ENCODE data around the gene BICD2.

BICD2 gene

DNA sequence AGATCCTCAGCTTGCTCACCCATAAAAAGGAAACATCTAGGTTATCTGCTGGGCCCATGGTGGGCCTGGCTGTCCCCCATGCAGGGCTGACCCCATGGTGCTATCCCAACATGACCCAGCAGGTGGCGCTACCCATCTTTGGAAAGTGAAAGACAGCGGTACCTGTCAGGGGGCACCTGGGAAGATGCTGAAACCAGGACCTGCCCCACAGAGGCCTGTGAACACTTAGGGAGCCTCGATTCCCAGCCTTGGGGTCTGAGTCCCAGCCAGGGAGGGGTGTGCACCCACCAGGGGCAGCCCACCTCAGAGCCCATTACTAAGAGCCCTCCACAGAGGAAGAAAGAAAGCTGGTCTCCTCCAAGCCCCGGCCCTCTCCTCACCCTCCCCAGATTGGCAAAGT is 48.1 kb downstream of the BICD2 start:
- Mint-ChIP-seq H3K27ac (peak overlapping the region in 1 of 2 donors; percentile 41), H3K4me1 (ENCODE audit: low read depth in 2 of 2) (peaks cover 20 to 22% of the 10 kb centered on the region in 2 donors), H3K27me3 (no peaks in the 10 kb centered on the region), H3K9me3 (no peaks in the 10 kb centered on the region), H3K36me3 (ENCODE audit: insufficient read depth) (peaks cover 47% of the 10 kb centered on the region), H3K4me3 (no peak overlapping the region)
- DNase-seq: peak; percentile 81 to 88 (median 87)
- ATAC-seq (replicated peaks): peak; percentile 83

DNA sequence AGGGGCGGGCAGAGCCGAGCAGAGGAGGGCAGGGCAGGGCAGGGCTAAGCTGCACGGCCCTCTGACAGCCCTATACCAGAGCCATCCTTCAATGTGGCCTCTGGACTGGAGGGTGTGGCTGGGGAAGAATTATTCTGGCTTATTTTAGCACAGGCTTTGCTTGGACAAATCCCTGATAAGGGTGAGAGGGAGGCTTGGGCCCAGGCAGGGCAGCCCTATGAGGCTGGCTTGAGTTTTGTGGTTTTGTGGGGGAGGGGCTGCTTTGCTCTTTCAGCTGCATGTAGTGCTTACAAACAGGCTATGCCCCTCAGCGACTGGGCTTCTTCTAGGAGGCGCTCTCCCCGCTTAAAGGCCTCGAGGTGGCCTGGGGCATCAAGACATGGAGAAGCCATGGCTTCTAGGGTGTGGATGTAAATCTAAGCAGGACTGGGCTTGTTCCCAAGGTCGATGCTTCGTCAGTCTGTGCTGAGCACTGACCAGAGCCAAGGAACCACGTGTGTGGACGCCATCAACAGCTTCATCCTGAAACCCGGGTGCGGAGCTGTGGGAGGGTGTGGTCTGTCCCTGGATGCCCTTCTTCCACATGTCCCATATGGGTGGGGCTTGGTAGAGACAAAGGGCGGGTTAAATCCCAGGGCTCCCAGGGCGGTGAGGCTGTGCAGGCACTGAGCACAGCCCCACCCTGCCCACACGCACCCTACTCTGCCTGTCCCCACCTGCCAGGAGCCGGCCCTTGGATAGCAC is 49.0 kb downstream of the BICD2 start:
- Mint-ChIP-seq H3K4me3 (no peak overlapping the region), H3K9me3 (no peaks in the 10 kb centered on the region), H3K27me3 (no peaks in the 10 kb centered on the region), H3K36me3 (ENCODE audit: insufficient read depth) (peaks cover 38% of the 10 kb centered on the region), H3K4me1 (ENCODE audit: low read depth in 2 of 2) (peaks cover 26 to 27% of the 10 kb centered on the region in 2 donors), H3K27ac (no peak overlapping the region)
- ATAC-seq (replicated peaks) (no peak), DNase-seq (no peak)

DNA sequence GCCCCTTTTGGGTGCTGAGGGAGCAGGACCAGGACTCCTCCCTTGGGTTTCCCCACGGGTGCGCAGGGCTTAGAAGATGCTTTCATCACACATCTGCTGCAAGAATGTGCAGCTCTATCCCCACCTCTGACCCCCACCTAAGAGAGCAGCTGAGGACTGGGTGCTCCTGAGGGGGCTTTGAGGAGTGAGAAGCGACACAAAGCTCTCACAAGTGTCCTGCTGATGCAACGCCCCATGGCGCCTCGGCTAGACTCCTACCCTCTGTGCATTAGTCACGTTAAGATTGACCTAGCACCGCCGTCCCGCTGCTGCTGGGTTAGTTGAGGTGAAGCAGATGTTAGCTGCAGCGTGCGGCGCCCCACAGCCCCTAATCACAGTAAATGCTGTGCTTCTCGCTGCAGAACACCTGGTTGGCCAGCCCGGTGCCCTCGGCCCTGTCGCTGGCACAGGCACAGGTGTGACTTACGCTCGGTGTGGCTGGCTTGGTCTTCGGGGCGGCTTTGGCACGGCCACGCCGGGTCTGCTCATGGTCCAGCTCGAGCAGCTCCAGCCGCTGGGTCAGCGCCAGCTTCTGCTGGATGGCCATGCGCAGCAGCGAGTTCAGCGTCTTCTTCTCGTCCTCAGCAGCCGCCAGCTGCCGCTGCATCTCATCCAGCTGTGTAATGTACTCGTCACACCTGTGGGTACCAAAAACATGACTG is 49.7 kb downstream of the BICD2 start:
- DNase-seq: no peak
- ATAC-seq (replicated peaks): no peak
- no peak overlapping the region for H3K4me3 Mint-ChIP-seq
- peaks cover 33% of the 10 kb centered on the region for H3K36me3 Mint-ChIP-seq (ENCODE audit: insufficient read depth)
- H3K9me3 Mint-ChIP-seq: no peaks in the 10 kb centered on the region
- H3K27ac Mint-ChIP-seq: no peak overlapping the region
- H3K27me3 Mint-ChIP-seq: no peaks in the 10 kb centered on the region
- H3K4me1 Mint-ChIP-seq (ENCODE audit: low read depth in 2 of 2): peaks cover 24 to 26% of the 10 kb centered on the region in 2 donors

DNA sequence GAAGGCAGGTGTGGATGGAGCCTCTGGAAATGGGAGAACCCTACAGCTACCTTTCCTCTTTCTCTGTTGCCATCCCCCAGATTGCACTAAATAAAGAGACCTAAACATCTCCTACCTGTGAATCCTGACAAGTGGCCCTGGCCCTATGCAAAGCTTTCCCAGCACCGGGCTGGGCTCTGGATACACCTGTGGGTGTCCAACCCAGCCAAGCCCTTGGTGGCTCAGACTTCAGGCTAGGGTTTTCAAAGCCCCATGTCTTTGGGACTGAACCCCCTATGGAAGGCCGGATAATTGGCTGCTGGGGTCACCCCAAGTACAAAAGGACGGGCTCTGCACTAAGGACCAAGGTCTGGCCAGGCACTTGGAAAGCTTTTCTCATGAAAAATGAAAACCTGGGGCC is 50.6 kb downstream of the BICD2 start:
- no peak for ATAC-seq (replicated peaks)
- Mint-ChIP-seq H3K27ac (no peak overlapping the region), H3K4me1 (ENCODE audit: low read depth in 2 of 2) (peaks cover 24 to 26% of the 10 kb centered on the region in 2 donors), H3K4me3 (no peak overlapping the region), H3K27me3 (no peaks in the 10 kb centered on the region), H3K36me3 (ENCODE audit: insufficient read depth) (peaks cover 26% of the 10 kb centered on the region), H3K9me3 (no peaks in the 10 kb centered on the region)
- DNase-seq: no peak

DNA sequence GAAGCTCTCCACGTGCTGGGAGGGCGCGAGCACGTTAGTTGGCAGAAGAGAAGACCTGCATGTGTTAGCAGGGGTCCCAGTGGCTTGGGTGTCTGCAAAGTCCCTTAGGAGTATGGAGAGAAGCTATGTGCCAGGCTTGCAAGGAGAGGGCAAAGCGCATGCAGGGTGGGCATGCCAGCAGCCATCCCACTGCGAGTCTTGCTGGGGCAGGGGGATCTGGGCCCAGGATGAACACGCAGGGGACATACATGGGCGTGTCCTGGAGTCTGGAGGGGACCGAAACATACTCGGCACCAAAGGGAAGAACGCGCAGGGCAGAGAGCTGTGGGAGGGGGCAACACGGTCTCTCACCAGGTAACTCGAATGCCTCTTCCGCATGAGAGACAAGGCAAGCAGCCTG is 51.1 kb downstream of the BICD2 start:
- Mint-ChIP-seq H3K4me1 (ENCODE audit: low read depth in 2 of 2) (peaks cover 24 to 26% of the 10 kb centered on the region in 2 donors), H3K27me3 (no peaks in the 10 kb centered on the region), H3K27ac (no peak overlapping the region), H3K9me3 (no peaks in the 10 kb centered on the region), H3K36me3 (ENCODE audit: insufficient read depth) (peaks cover 25% of the 10 kb centered on the region), H3K4me3 (no peak overlapping the region)
- no peak for DNase-seq
- no peak for ATAC-seq (replicated peaks)

DNA sequence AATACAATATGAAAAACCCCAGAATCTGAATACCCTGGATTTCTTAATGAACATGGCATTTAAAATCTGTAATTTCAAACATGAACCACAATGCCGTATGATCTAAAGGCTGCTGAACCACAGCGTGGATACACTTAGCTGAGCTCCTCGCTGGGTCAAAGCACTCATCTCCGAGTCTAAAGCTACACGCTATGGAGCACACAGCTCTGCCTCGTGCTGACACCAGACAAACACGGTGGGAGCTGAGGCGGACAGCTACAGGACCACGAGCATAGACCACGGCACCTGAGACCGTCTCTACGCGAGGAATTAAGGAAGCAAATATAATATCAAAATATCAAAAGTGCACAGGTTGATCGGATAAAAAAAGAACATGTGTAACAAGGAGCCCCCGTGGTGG is 51.9 kb downstream of the BICD2 start:
- Mint-ChIP-seq H3K27ac (peak overlapping the region; percentile 82 to 91), H3K36me3 (ENCODE audit: insufficient read depth) (peaks cover 24% of the 10 kb centered on the region), H3K4me3 (peak overlapping the region; percentile 68 to 70), H3K9me3 (no peaks in the 10 kb centered on the region), H3K27me3 (no peaks in the 10 kb centered on the region), H3K4me1 (ENCODE audit: low read depth in 2 of 2) (peaks cover 24 to 26% of the 10 kb centered on the region in 2 donors)
- ATAC-seq (replicated peaks): no peak
- DNase-seq: no peak

DNA sequence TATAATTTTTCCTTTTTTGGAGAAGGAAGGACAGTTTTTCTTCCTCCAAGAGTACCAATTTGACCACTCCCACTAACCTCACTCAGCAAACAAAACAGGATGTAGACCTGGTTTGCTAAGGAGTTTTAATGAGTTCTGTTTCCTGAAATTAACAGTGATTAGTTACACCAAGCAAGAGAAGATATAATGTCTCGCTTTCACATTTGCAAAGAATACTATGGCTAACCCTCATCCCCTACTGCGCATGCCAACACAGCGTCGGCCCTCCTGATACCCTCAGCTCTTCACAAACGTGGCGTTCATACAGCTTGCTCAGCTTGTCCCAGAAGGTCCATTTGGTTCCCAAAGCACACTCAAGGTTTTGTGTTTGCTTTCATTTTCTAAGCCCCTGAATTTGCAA is 52.8 kb downstream of the BICD2 start:
- DNase-seq (no peak), ATAC-seq (replicated peaks) (peak; percentile 54)
- H3K4me3 Mint-ChIP-seq: peak overlapping the region; percentile 68 to 70
- peak overlapping the region; percentile 82 to 91 for H3K27ac Mint-ChIP-seq
- H3K9me3 Mint-ChIP-seq: no peaks in the 10 kb centered on the region
- H3K27me3 Mint-ChIP-seq: no peaks in the 10 kb centered on the region
- H3K36me3 Mint-ChIP-seq (ENCODE audit: insufficient read depth): peaks cover 19% of the 10 kb centered on the region
- peaks cover 26 to 27% of the 10 kb centered on the region in 2 donors for H3K4me1 Mint-ChIP-seq (ENCODE audit: low read depth in 2 of 2)

DNA sequence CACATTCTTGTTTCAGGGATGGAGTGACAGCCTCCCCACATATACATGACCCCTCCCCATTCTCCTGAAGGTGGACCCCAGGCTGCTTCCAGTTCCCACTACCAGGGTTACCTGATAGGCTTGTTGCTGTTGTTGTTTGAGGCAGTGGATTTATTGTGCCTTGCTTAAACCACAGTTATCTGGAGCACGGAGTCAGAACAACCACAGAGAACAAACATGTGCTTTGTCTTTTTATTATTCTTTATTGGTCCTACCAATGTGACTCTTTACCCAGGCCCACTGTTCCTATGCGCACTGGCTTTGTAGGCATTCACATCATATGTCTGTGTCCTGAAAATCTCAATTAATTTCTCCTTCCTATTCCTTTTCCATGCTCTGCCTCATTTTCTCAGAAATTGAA is 53.5 kb downstream of the BICD2 start:
- Mint-ChIP-seq H3K9me3 (no peaks in the 10 kb centered on the region), H3K27ac (peak overlapping the region; percentile 82 to 91), H3K4me3 (peak overlapping the region in 1 of 2 donors; percentile 70), H3K27me3 (no peaks in the 10 kb centered on the region), H3K36me3 (ENCODE audit: insufficient read depth) (peaks cover 12% of the 10 kb centered on the region), H3K4me1 (ENCODE audit: low read depth in 2 of 2) (peaks cover 22 to 29% of the 10 kb centered on the region in 2 donors)
- DNase-seq (no peak), ATAC-seq (replicated peaks) (no peak)

DNA sequence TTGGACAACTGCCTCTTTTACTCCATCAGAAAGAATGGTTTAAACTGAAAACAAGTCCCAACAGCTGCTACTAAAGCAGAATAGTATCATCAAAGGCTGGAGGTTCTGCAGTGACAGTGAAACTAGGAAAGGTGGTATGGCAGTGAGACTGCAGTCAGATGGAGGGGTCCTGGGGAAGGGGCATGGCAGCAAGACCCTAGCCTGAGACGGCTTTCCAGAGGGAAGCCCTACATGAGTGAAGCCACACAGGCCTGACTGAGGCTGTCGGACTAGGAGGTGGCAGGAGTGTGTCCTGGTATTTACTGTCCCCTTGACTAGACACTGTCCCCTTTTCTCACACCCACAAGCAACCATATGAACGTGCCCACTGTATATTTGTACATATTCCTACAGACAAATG is 54.3 kb downstream of the BICD2 start:
- Mint-ChIP-seq H3K4me1 (ENCODE audit: low read depth in 2 of 2) (peaks cover 22 to 29% of the 10 kb centered on the region in 2 donors), H3K27ac (peak overlapping the region; percentile 82 to 91)
- ATAC-seq (replicated peaks): no peak

DNA sequence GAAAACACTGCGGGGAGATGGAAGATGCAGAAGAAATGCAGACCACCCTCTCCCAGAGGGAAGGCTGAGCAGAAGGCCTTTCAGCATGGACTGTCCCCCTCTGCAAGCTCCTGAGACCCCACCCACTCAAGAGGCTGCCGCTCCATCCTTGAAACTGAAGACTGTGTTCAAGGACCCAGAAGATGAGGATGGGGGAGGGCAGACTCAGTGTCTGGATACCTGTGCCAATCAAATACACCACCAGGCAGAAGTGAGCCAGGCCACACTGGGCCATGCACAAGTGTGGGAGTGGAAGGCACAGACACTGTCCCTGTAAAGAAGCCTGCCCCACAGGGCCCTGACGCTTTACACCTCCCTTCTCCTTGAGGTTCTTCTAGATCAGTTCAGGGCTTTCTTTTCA is 54.7 kb downstream of the BICD2 start:
- H3K4me3 Mint-ChIP-seq: no peak overlapping the region
- DNase-seq: no peak
- no peak for ATAC-seq (replicated peaks)
- H3K27me3 Mint-ChIP-seq: no peaks in the 10 kb centered on the region
- peaks cover 22 to 29% of the 10 kb centered on the region in 2 donors for H3K4me1 Mint-ChIP-seq (ENCODE audit: low read depth in 2 of 2)
- H3K27ac Mint-ChIP-seq: peak overlapping the region; percentile 82 to 91
- H3K36me3 Mint-ChIP-seq (ENCODE audit: insufficient read depth): peaks cover 12% of the 10 kb centered on the region
- no peaks in the 10 kb centered on the region for H3K9me3 Mint-ChIP-seq

More for the DNA sequence above, 54.3 kb downstream of the BICD2 start:
- no peaks in the 10 kb centered on the region for H3K27me3 Mint-ChIP-seq
- H3K4me3 Mint-ChIP-seq: no peak overlapping the region
- H3K9me3 Mint-ChIP-seq: no peaks in the 10 kb centered on the region
- peaks cover 12% of the 10 kb centered on the region for H3K36me3 Mint-ChIP-seq (ENCODE audit: insufficient read depth)
- DNase-seq: no peak

DNA sequence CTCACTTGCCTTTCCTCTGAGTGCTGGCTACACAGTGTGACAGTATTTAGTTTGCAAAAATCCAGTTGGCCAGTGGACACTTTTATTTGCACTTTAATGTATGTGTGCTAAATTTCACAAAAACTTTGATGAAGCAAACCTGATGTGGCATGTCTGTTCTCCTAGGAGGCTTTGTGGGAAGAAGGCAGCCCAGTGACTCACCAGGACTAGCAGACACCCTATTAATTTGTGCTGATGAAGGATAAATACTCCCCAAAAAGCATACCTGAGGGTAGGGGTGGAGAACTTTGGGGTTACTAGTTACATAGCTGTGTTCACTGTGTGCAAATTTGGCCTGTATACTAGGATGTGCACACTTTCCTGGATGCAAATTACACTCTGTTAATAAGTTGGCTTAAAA is 55.4 kb downstream of the BICD2 start:
- Mint-ChIP-seq H3K27me3 (no peaks in the 10 kb centered on the region), H3K27ac (peak overlapping the region in 1 of 2 donors; percentile 82), H3K4me1 (ENCODE audit: low read depth in 2 of 2) (peaks cover 22 to 29% of the 10 kb centered on the region in 2 donors), H3K4me3 (no peak overlapping the region), H3K9me3 (no peaks in the 10 kb centered on the region), H3K36me3 (ENCODE audit: insufficient read depth) (peaks cover 8% of the 10 kb centered on the region)
- DNase-seq (no peak), ATAC-seq (replicated peaks) (no peak)

DNA sequence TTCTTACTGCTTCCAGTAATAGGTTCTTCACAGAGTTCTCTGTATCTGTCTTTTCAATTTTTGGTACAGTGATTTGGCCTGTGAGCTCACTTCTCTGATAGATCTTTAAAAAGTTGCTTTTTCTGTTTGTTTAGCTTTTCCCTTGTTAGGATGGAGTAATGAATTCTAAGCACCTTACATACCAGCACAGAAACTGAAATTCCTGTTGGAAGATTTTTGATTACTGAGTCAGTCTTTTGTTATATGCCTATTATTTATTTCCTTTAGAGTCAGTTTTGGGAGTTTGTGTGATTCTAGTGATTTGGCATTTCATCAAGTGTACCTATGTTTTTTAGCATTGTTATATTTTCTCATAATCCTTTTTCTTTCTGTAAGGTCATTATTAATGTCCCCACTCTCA is 57.1 kb downstream of the BICD2 start:
- no peaks in the 10 kb centered on the region for H3K36me3 Mint-ChIP-seq (ENCODE audit: insufficient read depth)
- H3K27ac Mint-ChIP-seq: peak overlapping the region in 1 of 2 donors; percentile 15
- DNase-seq (no peak), ATAC-seq (replicated peaks) (no peak)
- H3K27me3 Mint-ChIP-seq: no peaks in the 10 kb centered on the region
- no peak overlapping the region for H3K4me3 Mint-ChIP-seq
- peaks cover 13 to 19% of the 10 kb centered on the region in 2 donors for H3K4me1 Mint-ChIP-seq (ENCODE audit: low read depth in 2 of 2)
- no peaks in the 10 kb centered on the region for H3K9me3 Mint-ChIP-seq

DNA sequence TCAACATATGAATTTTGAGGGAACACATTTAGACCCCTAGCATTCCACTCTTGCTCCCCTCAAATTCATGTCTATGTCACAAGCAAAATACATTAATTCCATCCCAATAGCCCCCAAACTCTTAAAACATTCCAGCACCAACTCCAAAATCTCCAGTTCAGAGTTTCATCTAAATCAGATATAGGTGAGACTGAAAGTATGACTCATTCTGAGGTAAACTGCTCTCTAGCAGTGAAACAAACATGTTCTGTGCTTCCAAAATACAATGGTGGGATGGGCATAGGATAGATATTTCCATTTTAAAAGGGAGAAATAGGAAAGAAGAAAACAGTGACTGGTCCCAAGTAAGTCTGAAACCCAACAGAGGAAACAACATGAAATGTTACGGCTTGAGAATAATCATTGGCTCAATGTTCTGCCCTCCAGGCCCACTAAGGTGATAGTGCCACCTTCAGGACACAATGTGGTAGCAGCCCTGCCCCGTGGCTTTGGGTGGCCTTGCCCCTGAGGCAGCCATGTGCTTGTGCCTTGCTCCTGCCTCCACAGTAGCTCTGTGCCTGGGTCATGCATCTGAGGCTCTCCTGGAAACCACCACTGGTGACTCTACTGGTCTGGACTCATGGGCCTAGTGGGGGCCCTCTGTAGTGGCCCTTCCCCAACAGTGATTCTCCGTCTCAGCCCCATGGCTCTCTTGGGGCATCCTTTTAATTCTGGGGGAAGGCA is 58.3 kb downstream of the BICD2 start:
- ATAC-seq (replicated peaks) (peak; percentile 69), DNase-seq (peak in 2 of 3 experiments; percentile 34 to 48)
- Mint-ChIP-seq H3K36me3 (ENCODE audit: insufficient read depth) (no peaks in the 10 kb centered on the region), H3K4me3 (no peak overlapping the region), H3K27ac (peak overlapping the region; percentile 15 to 26), H3K4me1 (ENCODE audit: low read depth in 2 of 2) (peaks cover 5 to 9% of the 10 kb centered on the region in 2 donors), H3K27me3 (no peaks in the 10 kb centered on the region), H3K9me3 (no peaks in the 10 kb centered on the region)
